Measurements from ENCODE around the gene L3MBTL2. TPM values are rescaled to one million over a fixed set of nuclear protein-coding genes. Genes with fewer than 3 reads are reported as not detected.
"Not testable (repeated sequence)": the region's sequence is repeated elsewhere in the genome, so short reads cannot be mapped to it uniquely, and the experiment has no call there.

L3MBTL2 gene
- polyA plus RNA-seq (ENCODE audit: insufficient read length in 12 of 12), result 10 to 100 TPM in 11 of 12 donors, not detected in 1; 12.3 to 17.1 (median 14.8) TPM
- long read RNA-seq, donor 1, partial matches to known transcripts, result 10 of 10 reads
- long read RNA-seq, donor 1, other reads (novel, unspliced or antisense), result 0 of 10 reads
- long read RNA-seq, donor 2, result 0 reads
- long read RNA-seq, donor 3, partial matches to known transcripts, result 5 of 6 reads
- long read RNA-seq, donor 3, other reads (novel, unspliced or antisense), result 0 of 6 reads
- long read RNA-seq, donor 4, result 0 reads
- long read RNA-seq, donor 5, partial matches to known transcripts, result 0 of 1 reads
- long read RNA-seq, donor 5, other reads (novel, unspliced or antisense), result 0 of 1 reads
- long read RNA-seq, donor 6, result 0 reads
- long read RNA-seq, donor 7, partial matches to known transcripts, result 0 of 1 reads
- long read RNA-seq, donor 7, other reads (novel, unspliced or antisense), result 0 of 1 reads
- long read RNA-seq, donor 8, partial matches to known transcripts, result 0 of 2 reads
- long read RNA-seq, donor 8, other reads (novel, unspliced or antisense), result 0 of 2 reads
- long read RNA-seq, donor 9, partial matches to known transcripts, result 5 of 5 reads
- long read RNA-seq, donor 9, other reads (novel, unspliced or antisense), result 0 of 5 reads
- long read RNA-seq, donor 10, partial matches to known transcripts, result 6 of 7 reads
- long read RNA-seq, donor 10, other reads (novel, unspliced or antisense), result 0 of 7 reads
- long read RNA-seq, donor 11, result 0 reads

GRCh38 chr22:41204992-41205900 is at the start of gene L3MBTL2:
L3MBTL2 (plus strand) TSS chr22:41205312; CDS start chr22:41205363, 51 bp downstream.
- DNase-seq, result peak; percentile 94

GRCh38 chr22:41157083-41157482 is 48.0 kb upstream of the L3MBTL2 start:
- no peak for DNase-seq

GRCh38 chr22:41169157-41169556 is 36.0 kb upstream of the L3MBTL2 start:
- DNase-seq, result no peak

- no peak for DNase-seq
These were observed 33.1 kb upstream of the L3MBTL2 start for GRCh38 chr22:41171996-41172395.

- no peak for DNase-seq
These were observed 29.6 kb upstream of the L3MBTL2 start for GRCh38 chr22:41175546-41175945.

GRCh38 chr22:41177040-41177621 is 28.0 kb upstream of the L3MBTL2 start:
- DNase-seq, result no peak

- DNase-seq, result no peak
These were observed 27.3 kb upstream of the L3MBTL2 start for GRCh38 chr22:41177622-41178424.

- DNase-seq, result no peak
These were observed 26.6 kb upstream of the L3MBTL2 start for GRCh38 chr22:41178425-41178975.

- DNase-seq, result not testable (repeated sequence)
These were observed 24.8 kb upstream of the L3MBTL2 start for GRCh38 chr22:41180362-41180761.

- DNase-seq, result no peak
These were observed 24.2 kb upstream of the L3MBTL2 start for GRCh38 chr22:41180926-41181325.

GRCh38 chr22:41181349-41182241 is 23.5 kb upstream of the L3MBTL2 start:
- DNase-seq, result no peak

- DNase-seq, result no peak
These were observed 20.4 kb upstream of the L3MBTL2 start for GRCh38 chr22:41184679-41185078.

- DNase-seq, result no peak
These were observed 13.6 kb upstream of the L3MBTL2 start for GRCh38 chr22:41191467-41191866.

- no peak for DNase-seq
These were observed 11.3 kb upstream of the L3MBTL2 start for GRCh38 chr22:41193829-41194228.

GRCh38 chr22:41197038-41197972 is 7.8 kb upstream of the L3MBTL2 start:
- DNase-seq, result peak; percentile 77

GRCh38 chr22:41198027-41198580 is 7.0 kb upstream of the L3MBTL2 start:
- no peak for DNase-seq

GRCh38 chr22:41201141-41201540 is 4.0 kb upstream of the L3MBTL2 start:
- no peak for DNase-seq

GRCh38 chr22:41203118-41203517 is 2.0 kb upstream of the L3MBTL2 start:
- DNase-seq, result no peak

Measured in muscle of arm (tissue), 14 donors.